H1 (cell line): ENCODE measurements around the gene CBY2. TPM values are rescaled to one million over a fixed set of nuclear protein-coding genes. Genes with fewer than 3 reads are reported as not detected.

Experiments used
- KDM5A ChIP-seq: fragments of 200-600 bp; IDR thresholded peaks from 2 replicates; pipeline ENCODE4 v1.7.1; 2012; ENCODE audit warnings: mild to moderate bottlenecking, low read length, inconsistent platforms, mixed read lengths
- PHF8 ChIP-seq: fragments of 200-600 bp; sonication (generic); conservative IDR thresholded peaks from 2 replicates; pipeline ENCODE4 v1.7.1; 2012; ENCODE audit warnings: low read depth, mild to moderate bottlenecking, inconsistent platforms, low read length, moderate library complexity
- SRF ChIP-seq: IDR thresholded peaks from 2 replicates; pipeline ENCODE4 v1.6.1; 2011; ENCODE audit warnings: mild to moderate bottlenecking, low read depth, low read length, moderate library complexity
- polyA plus RNA-seq, 7 experiments: library from polyadenylated mRNA; depleted of rRNA in 3 of 7; stranded (reverse) in 5 of 7; unstranded in 2 of 7; fragments of >200 nt in 5 of 7; fragments of 200-250 nt in 2 of 7; gene quantifications; 1 replicate in 5 of 7; 2 replicates in 1 of 7; 4 replicates in 1 of 7; pipeline versions ENCODE4 v1.2.1 to v1.2.3, GENCODE V29; 2011 to 2013; ENCODE audit warnings: missing spikeins in 2 of 7, mixed read lengths in 2 of 7
- total RNA-seq: library from RNA; stranded (reverse); fragmentation: NEBNext Ultra II Directional; extraction: Animal tissue kit (Norgen Biotek cat#: 25700); gene quantifications from 2 replicates; pipeline ENCODE4 v1.2.1, GENCODE V29; 2021
- TF ChIP-seq, protein P1 (sequence below): IDR thresholded peaks from 2 replicates; pipeline ENCODE4 v1.6.1; 2012; ENCODE audit warnings: inconsistent platforms

The CBY2 gene
- total and polyA plus RNA-seq, 2 of the 8 experiments (the other 6 are each of a cell fraction or from before 2014, with no cell fraction given): not detected

DNA sequence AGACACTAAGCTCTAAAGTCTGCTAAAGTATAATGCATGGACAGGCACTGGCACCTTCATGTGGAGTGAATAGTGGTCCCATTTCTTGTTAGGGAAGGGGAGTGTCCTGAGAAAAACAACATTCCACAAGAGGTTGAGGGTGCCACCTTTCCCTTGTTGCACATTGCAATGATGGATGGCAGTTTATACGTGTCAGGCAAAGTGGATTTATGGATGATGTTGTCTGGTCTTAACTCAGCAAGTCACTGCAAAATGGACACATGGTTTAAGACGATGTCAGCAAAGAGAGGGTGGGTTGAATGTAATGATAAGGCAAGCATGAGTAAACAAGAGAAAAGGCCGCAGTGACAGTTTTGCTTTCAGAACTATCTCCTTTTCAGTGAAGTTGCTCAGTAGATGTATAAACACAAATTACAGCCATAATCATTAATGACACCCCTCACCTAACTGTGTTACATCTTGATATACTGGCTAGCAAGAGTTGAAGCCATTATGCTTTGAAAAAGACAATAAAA, 19.6 kb upstream of the CBY2 start (continued):
- TF ChIP-seq, protein P1, sequence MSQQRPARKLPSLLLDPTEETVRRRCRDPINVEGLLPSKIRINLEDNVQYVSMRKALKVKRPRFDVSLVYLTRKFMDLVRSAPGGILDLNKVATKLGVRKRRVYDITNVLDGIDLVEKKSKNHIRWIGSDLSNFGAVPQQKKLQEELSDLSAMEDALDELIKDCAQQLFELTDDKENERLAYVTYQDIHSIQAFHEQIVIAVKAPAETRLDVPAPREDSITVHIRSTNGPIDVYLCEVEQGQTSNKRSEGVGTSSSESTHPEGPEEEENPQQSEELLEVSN: no peak
- no peak for TF ChIP-seq KDM5A
- no peak for TF ChIP-seq SRF
- no peak for TF ChIP-seq PHF8
- TF ChIP-seq, all 59 proteins: peak for 0
